ENCODE results near the gene ZFHX3. TPM values are rescaled to one million over a fixed set of nuclear protein-coding genes. Genes with fewer than 3 reads are reported as not detected.

The ZFHX3 gene
- total and polyA plus RNA-seq, 2 donors (not counting 1 experiment from before 2014, with no cell fraction given): 4.7 to 7.3 TPM

DNA sequence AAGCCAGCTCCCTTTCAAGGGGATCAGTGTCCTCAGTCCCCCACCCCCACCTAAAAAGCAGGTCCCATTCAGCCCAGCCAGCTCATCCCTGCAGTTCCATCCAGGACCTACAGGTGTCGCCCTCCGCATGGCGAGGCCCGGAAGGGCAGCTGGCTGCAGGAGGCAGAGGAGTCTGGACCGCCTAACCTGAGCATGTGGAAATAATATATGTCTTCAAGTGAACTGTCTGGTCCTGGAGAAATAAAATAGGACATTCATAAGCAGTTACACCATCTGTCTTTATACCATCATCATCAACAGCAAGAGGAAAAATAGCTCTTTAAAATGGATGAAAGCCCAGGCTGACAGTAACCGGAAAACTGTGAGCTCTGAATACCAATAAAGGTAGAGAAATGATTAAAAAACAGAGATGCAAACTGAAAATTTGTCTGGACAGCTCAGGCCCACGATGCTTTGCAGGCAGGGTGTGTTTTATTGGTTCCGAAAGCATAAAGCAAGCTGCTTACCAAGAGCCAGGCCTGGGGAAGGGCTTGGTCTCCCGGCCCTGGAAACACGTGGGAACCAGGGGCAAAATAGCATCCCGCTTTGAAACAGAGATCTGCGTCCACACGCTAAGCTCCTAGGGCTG lies 215.2 kb downstream of the ZFHX3 start:
- H3K79me2 ChIP-seq (ENCODE audit: control insufficient read depth, insufficient read depth, low read length): no peaks in the 10 kb centered on the region
- H2AFZ ChIP-seq (ENCODE audit: low read length): no peak overlapping the region
- DNase-seq (ENCODE audit: low read depth in 2 of 2): peak; percentile 53 to 73
- H3K4me1 ChIP-seq (ENCODE audit: control insufficient read depth, extremely low read depth, insufficient read depth, low read length): peaks cover under 1% of the 10 kb centered on the region
- H3K27ac ChIP-seq (ENCODE audit: insufficient read depth, low read length): no peak overlapping the region
- H3K9me3 ChIP-seq (ENCODE audit: control insufficient read depth, insufficient read depth, low read depth, low read length): no peaks in the 10 kb centered on the region
- H3K27me3 ChIP-seq (ENCODE audit: control insufficient read depth, insufficient read depth, low read length): no peaks in the 10 kb centered on the region
- no peak overlapping the region for H3K9ac ChIP-seq (ENCODE audit: insufficient read depth, low read length)
- no peak overlapping the region for H3K4me3 ChIP-seq (replicated peaks in 1 of 4; ENCODE audit: control extremely low read depth in 1 of 4, insufficient read depth in 1 of 4, low read depth in 3 of 4, low read length in 4 of 4)
- no peak overlapping the region for H3K4me2 ChIP-seq (ENCODE audit: extremely low read depth, insufficient read depth, low read length)
- no peak for TF ChIP-seq EZH2 (IDR thresholded peaks at IDR 0.05; ENCODE audit: low read length, missing control alignments)
- TF ChIP-seq, protein P1, sequence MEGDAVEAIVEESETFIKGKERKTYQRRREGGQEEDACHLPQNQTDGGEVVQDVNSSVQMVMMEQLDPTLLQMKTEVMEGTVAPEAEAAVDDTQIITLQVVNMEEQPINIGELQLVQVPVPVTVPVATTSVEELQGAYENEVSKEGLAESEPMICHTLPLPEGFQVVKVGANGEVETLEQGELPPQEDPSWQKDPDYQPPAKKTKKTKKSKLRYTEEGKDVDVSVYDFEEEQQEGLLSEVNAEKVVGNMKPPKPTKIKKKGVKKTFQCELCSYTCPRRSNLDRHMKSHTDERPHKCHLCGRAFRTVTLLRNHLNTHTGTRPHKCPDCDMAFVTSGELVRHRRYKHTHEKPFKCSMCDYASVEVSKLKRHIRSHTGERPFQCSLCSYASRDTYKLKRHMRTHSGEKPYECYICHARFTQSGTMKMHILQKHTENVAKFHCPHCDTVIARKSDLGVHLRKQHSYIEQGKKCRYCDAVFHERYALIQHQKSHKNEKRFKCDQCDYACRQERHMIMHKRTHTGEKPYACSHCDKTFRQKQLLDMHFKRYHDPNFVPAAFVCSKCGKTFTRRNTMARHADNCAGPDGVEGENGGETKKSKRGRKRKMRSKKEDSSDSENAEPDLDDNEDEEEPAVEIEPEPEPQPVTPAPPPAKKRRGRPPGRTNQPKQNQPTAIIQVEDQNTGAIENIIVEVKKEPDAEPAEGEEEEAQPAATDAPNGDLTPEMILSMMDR (conservative IDR thresholded peaks at IDR 0.05 in 1 of 2, IDR thresholded peaks at IDR 0.05 in 1 of 2; ENCODE audit: low read depth in 1 of 2, low read length in 2 of 2): peak; percentile 99 to 100
- no peaks in the 10 kb centered on the region for H3K36me3 ChIP-seq (ENCODE audit: control insufficient read depth, insufficient read depth, low read length)
- no peaks in the 10 kb centered on the region for H4K20me1 ChIP-seq (ENCODE audit: control insufficient read depth, extremely low read depth, insufficient read depth, low read length)

DNA sequence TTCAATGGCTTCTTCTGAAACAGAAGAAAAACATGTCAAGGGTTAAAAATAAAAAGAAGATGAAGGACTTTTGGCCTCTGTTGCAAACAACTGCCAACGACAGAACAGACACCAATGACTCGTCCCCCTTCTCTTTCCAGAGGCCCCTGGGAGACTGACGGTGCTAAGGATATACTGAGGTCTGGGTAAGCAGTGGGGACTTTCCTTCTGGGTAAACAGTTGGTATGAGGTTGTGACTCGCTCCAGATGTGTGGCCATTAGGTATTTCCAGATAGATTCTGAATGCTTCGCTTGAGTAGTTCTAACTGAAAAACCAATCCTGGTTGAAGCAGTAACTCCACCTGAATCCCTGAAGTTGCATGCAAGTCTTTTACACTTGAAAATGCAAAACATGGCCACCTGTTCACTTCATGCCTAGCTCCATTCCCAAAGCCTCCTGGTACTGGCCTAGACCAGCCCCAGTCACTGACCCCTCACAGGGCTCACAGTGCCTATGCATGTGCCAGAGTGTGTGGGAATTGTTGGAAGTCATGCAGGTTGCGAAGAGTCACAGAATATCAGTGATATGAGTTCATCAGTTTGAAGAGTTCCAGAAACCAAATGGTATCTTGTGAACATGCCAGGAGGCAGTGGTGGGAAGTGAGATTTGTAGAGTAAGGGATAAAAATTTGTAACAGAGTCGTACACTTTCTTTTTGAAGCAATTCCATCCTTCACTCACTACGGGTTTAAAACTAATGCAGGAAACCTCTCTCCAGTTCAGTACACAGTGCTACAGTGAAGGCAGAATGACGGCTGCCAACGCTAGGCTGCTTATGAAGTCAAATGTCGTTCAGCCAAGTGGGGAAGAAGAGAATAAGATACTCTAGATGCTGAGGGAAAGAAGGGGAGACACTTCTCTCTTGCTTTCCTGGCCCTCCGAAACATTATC lies 217.8 kb downstream of the ZFHX3 start:
- Histone ChIP-seq H3K27me3 (ENCODE audit: control insufficient read depth, insufficient read depth, low read length) (no peaks in the 10 kb centered on the region), H3K4me2 (ENCODE audit: extremely low read depth, insufficient read depth, low read length) (peak overlapping the region; percentile 30), H2AFZ (ENCODE audit: low read length) (no peak overlapping the region), H3K4me3 (replicated peaks in 1 of 4; ENCODE audit: control extremely low read depth in 1 of 4, insufficient read depth in 1 of 4, low read depth in 3 of 4, low read length in 4 of 4) (no peak overlapping the region), H3K36me3 (ENCODE audit: control insufficient read depth, insufficient read depth, low read length) (no peaks in the 10 kb centered on the region), H3K9ac (ENCODE audit: insufficient read depth, low read length) (no peak overlapping the region), H3K9me3 (ENCODE audit: control insufficient read depth, insufficient read depth, low read depth, low read length) (no peaks in the 10 kb centered on the region), H3K4me1 (ENCODE audit: control insufficient read depth, extremely low read depth, insufficient read depth, low read length) (peaks cover 3% of the 10 kb centered on the region), H4K20me1 (ENCODE audit: control insufficient read depth, extremely low read depth, insufficient read depth, low read length) (no peaks in the 10 kb centered on the region), H3K27ac (ENCODE audit: insufficient read depth, low read length) (no peak overlapping the region), H3K79me2 (ENCODE audit: control insufficient read depth, insufficient read depth, low read length) (no peaks in the 10 kb centered on the region)
- no peak for DNase-seq (ENCODE audit: low read depth in 2 of 2)
- TF ChIP-seq, protein P1 (conservative IDR thresholded peaks at IDR 0.05 in 1 of 2, IDR thresholded peaks at IDR 0.05 in 1 of 2; ENCODE audit: low read depth in 1 of 2, low read length in 2 of 2): no peak
- no peak for TF ChIP-seq EZH2 (IDR thresholded peaks at IDR 0.05; ENCODE audit: low read length, missing control alignments)

DNA sequence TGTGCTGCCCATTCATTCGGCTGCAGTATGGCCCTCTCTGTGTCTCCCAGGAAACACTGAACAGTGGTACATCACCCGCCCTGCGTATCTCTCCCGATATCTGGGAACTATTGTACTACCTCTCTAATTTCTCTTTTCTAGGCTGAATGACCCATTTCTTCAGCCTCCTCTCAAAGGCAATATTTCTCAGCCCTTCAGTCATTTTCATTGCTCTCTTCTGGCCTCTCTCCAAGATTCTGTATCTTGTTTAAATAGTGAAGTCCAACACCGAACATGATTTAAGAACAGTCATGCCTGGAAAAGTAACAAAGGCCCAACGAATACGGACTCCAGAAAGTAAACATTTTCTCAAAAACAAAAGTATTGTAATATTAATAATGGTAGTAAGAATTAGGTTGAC lies 220.1 kb downstream of the ZFHX3 start:
- Histone ChIP-seq H3K9me3 (ENCODE audit: control insufficient read depth, insufficient read depth, low read depth, low read length) (no peaks in the 10 kb centered on the region), H4K20me1 (ENCODE audit: control insufficient read depth, extremely low read depth, insufficient read depth, low read length) (no peaks in the 10 kb centered on the region), H3K4me3 (replicated peaks in 1 of 4; ENCODE audit: control extremely low read depth in 1 of 4, insufficient read depth in 1 of 4, low read depth in 3 of 4, low read length in 4 of 4) (no peak overlapping the region), H2AFZ (ENCODE audit: low read length) (no peak overlapping the region), H3K36me3 (ENCODE audit: control insufficient read depth, insufficient read depth, low read length) (no peaks in the 10 kb centered on the region), H3K79me2 (ENCODE audit: control insufficient read depth, insufficient read depth, low read length) (no peaks in the 10 kb centered on the region), H3K27me3 (ENCODE audit: control insufficient read depth, insufficient read depth, low read length) (no peaks in the 10 kb centered on the region), H3K27ac (ENCODE audit: insufficient read depth, low read length) (no peak overlapping the region), H3K4me1 (ENCODE audit: control insufficient read depth, extremely low read depth, insufficient read depth, low read length) (peaks cover 3% of the 10 kb centered on the region), H3K4me2 (ENCODE audit: extremely low read depth, insufficient read depth, low read length) (no peak overlapping the region), H3K9ac (ENCODE audit: insufficient read depth, low read length) (no peak overlapping the region)
- no peak for TF ChIP-seq EZH2 (IDR thresholded peaks at IDR 0.05; ENCODE audit: low read length, missing control alignments)
- DNase-seq (ENCODE audit: low read depth in 2 of 2): peak in 1 of 2 donors; percentile 40

Data from fibroblast of lung (primary cell).